Heart right ventricle (tissue), 16 donors: ENCODE measurements around the gene CYB561D1. TPM values are rescaled to one million over a fixed set of nuclear protein-coding genes. Genes with fewer than 3 reads are reported as not detected.

Experiments
- ATAC-seq, 8 donors: fragments of 200-7000 bp; cut with Tn5 transposase; one replicate each; pipeline ENCODE4 v1.9.1; 2020; ENCODE audit warnings: mild to moderate bottlenecking in 8 of 8, moderate library complexity in 8 of 8, moderate number of reproducible peaks in 1 of 8
- DNase-seq, 2 donors: peaks; one replicate each; pipeline ENCODE4 v3.0.0-alpha.2; 2020
- H3K27ac ChIP-seq, 10 donors: fragments of 200-600 bp; sonication (generic) in 2 of 10; one replicate each; pipeline versions ENCODE4 v1.5.0 to v1.8.0; 2020 to 2022; ENCODE audit warnings: mild to moderate bottlenecking in 3 of 10
- H3K27me3 ChIP-seq, 7 donors: fragments of 200-600 bp; one replicate each; pipeline ENCODE4 v1.8.0; 2021 to 2022; ENCODE audit warnings: mild to moderate bottlenecking in 2 of 7
- H3K36me3 ChIP-seq, 9 donors: fragments of 200-600 bp; sonication (generic) in 1 of 9; one replicate each; pipeline versions ENCODE4 v1.5.0 to v1.8.0; 2020 to 2022; ENCODE audit warnings: mild to moderate bottlenecking in 2 of 9
- H3K4me1 ChIP-seq, 9 donors: fragments of 200-600 bp; sonication (generic) in 1 of 9; one replicate each; pipeline versions ENCODE4 v1.5.0 to v1.8.0; 2020 to 2022; ENCODE audit warnings: mild to moderate bottlenecking in 4 of 9
- H3K4me3 ChIP-seq, 10 donors: fragments of 200-600 bp; sonication (generic) in 2 of 10; one replicate each; pipeline versions ENCODE4 v1.5.0 to v1.8.0; 2020 to 2022; ENCODE audit warnings: mild to moderate bottlenecking in 7 of 10, moderate library complexity in 2 of 10
- H3K9me3 ChIP-seq, 11 donors: fragments of 200-600 bp in 10 of 11; sonication (generic) in 2 of 11; one replicate each; pipeline versions ENCODE4 v1.5.0 to v1.8.0; 2013 to 2022; ENCODE audit warnings: mild to moderate bottlenecking in 2 of 11, control low read depth in 1 of 11, moderate library complexity in 1 of 11
- WGBS, 2 donors: extraction: QIAGEN DNeasy Blood & Tissue Kit; methylation state at CpG; one replicate each; pipeline ENCODE4 v1.1.7; 2013; ENCODE audit warnings: inconsistent platforms in 1 of 2; 5-methylcytosine and 5-hydroxymethylcytosine counted together
- intact Hi-C, 10 donors: fragments of 100-400 bp; cut with DNase I; formaldehyde crosslinking; loops; one replicate each; pipeline versions ENCODE4 v1.11.1 to v1.14.2; 2022
- polyA plus RNA-seq, 2 donors: library from polyadenylated mRNA; stranded (reverse); fragments of 200-250 nt; gene quantifications; one replicate each; pipeline ENCODE4 v1.2.3, GENCODE V29; 2013
- total RNA-seq, 10 donors: library from RNA; stranded (reverse); fragmentation: NEBNext Ultra II Directional in 3 of 10; extraction: Animal tissue kit (Norgen Biotek cat#: 25700) in 3 of 10; gene quantifications; one replicate each; pipeline versions ENCODE4 v1.2.1 to v1.2.4, GENCODE V29; 2021 to 2023
- TF ChIP-seq, protein P1 (sequence below), 9 donors: fragments of 200-600 bp; sonication (generic) in 2 of 9; IDR thresholded peaks; one replicate each; pipeline versions ENCODE4 v1.5.0 to v1.8.0; 2021 to 2022; ENCODE audit warnings: antibody characterized with exemption in 9 of 9, mild to moderate bottlenecking in 5 of 9, moderate library complexity in 1 of 9
- donor health status: Arrhythmogenic right ventricular cardiomyopathy.
- donor health status: ischemic (EF 13 %, LVEDD 7.1; RV severe dilation, severe dysfunction).
- donor health status: healthy with polysubstance abuse.
- donor health status: DM: no; HTN: yes; CAD: no.
- donor health status: DM: no; HTN: no; CAD: no.
- donor health status: ischemic (EF 25% LVEDD 6.9; RV normal size, moderate dysfunction).
- donor health status: ischemic (EF 25% LVEDD 5.7; RV mildly dilated, moderate dysfunction).
- donor health status: healthy.
- donor health status: DM: yes; HTN: yes; CAD: no.
- donor health status: Ischemic cardiomyopathy.
- donor health status: ischemic (EF 35%, LVEDD 5.7; RV mildly dilated, moderate dysfunction).
- donor health status: nonischemic (EF 11% LVEDD 7.7; RV severe dilation, severe dysfunction).
- donor health status: DM: yes; HTN: yes; CAD: no.
- donor health status: PGD.
- donor health status: ischemic (EF 29% LVEDD 5.4; RV normal size, mild dysfunction).
- donor health status: nonischemic (EF 23%, LVEDD 6.1; RV moderate dilation, normal function).

Gene CYB561D1
- total and polyA plus RNA-seq, 12 donors = 3.0 to 7.6 (median 4.5) TPM

DNA sequence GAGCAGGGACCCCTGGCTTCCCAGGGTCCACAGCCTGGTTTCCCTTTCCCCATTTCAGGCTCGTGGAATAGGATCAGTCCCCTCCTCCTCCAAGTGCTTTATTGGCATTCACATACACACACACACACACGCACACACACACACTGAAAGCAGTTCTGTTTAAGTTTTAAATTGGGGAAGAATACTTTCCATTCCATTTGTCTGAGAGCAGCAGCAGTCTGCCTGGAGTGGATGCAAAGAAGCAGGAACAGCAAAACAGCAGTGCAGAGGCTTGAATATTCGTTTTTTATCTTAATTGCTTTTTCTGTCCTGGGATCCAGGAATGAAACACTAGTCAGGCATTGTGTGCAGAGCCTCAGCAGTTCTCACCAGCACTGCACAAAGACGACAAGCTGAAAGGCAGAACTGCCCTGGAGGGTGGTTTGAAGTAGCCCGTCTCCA, 7.1 kb downstream of the CYB561D1 start:
- H3K36me3 ChIP-seq = peaks cover 0 to 75% (median 8%) of the 10 kb centered on the region in 9 donors
- H3K27me3 ChIP-seq = no peaks in the 10 kb centered on the region
- H3K27ac ChIP-seq = peak overlapping the region in 1 of 10 donors; percentile 71
- 45 to 64% methylated on average over 5 of the region's 5 CpGs for WGBS, 2 donors
- peaks cover 0 to 31% (median 4%) of the 10 kb centered on the region in 9 donors for H3K4me1 ChIP-seq
- H3K9me3 ChIP-seq = no peaks in the 10 kb centered on the region
- DNase-seq (no peak), ATAC-seq (no peak)
- TF ChIP-seq, protein P1, sequence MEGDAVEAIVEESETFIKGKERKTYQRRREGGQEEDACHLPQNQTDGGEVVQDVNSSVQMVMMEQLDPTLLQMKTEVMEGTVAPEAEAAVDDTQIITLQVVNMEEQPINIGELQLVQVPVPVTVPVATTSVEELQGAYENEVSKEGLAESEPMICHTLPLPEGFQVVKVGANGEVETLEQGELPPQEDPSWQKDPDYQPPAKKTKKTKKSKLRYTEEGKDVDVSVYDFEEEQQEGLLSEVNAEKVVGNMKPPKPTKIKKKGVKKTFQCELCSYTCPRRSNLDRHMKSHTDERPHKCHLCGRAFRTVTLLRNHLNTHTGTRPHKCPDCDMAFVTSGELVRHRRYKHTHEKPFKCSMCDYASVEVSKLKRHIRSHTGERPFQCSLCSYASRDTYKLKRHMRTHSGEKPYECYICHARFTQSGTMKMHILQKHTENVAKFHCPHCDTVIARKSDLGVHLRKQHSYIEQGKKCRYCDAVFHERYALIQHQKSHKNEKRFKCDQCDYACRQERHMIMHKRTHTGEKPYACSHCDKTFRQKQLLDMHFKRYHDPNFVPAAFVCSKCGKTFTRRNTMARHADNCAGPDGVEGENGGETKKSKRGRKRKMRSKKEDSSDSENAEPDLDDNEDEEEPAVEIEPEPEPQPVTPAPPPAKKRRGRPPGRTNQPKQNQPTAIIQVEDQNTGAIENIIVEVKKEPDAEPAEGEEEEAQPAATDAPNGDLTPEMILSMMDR (IDR thresholded peaks at IDR 0.05) = no peak
- H3K4me3 ChIP-seq = no peak overlapping the region
- intact Hi-C loops = no loop called here

DNA sequence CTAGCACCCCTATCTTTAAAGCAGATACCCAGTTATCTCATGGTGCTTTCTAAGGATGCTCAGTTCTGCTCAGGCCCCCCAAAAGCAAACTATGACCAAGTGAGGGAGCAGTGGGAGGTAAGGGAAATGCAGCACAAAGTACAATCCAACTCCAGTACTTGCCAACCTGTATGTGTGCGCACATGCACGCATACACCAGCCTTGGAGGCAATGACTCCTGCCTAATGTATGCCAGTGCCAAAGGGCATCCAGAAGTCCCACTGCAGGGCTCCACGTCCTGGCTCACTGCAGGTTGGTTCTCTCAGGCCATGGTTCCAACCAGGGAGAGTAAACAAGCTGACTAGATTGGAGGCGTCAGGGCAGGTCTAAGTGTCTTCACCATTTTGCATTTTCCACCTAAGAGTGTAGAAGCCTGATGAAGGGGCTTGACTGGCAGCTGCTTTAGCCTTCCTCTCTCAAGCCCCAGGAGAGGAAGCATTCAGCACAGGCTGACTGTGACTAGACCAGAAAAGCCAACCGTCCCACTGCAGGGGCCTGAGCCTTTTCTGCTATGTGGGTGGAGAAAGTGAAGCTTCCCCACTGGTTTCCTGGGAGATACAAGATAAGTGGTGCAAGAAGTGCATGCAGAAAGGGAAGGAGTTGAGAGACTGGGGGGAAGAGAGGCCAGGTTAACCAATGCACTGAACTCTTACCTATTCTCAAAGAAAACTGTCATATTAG, 7.9 kb downstream of the CYB561D1 start:
- DNase-seq = no peak
- WGBS, 2 donors = 80% methylated on average over 5 of the region's 5 CpGs
- Histone ChIP-seq H3K4me1 (peaks cover 0 to 31% (median 4%) of the 10 kb centered on the region in 9 donors), H3K4me3 (no peak overlapping the region), H3K27me3 (no peaks in the 10 kb centered on the region), H3K27ac (peak overlapping the region in 1 of 10 donors; percentile 71), H3K9me3 (no peaks in the 10 kb centered on the region), H3K36me3 (peaks cover 0 to 66% (median 4%) of the 10 kb centered on the region in 9 donors)
- intact Hi-C loops = no loop called here
- ATAC-seq = no peak
- TF ChIP-seq, protein P1 (IDR thresholded peaks at IDR 0.05) = no peak

DNA sequence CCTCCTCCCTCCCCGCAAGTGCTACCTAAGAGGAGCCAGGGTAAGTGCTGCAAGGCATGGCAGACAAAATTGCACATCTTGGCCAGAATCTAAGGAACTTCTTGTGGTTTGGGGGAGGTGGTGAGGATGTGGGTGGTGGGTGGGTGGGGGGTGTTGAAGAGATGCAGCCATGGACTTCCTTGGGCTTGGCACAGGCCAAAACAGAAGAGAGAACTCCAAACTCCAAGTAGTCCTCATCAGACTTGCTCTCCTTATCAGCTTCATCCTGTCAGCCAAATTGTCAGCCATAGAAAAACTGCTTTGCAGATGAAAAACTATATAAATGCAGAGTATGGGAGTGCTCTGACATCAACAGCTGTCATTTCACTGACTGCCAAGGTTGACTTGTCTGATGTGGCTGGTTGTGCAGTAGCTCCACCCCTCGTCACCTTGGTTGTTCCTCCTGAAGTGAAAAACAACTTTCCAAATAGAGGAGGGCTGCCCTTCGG, 8.5 kb downstream of the CYB561D1 start:
- Histone ChIP-seq H3K27ac (peak overlapping the region in 1 of 10 donors; percentile 71), H3K27me3 (no peaks in the 10 kb centered on the region), H3K9me3 (no peaks in the 10 kb centered on the region), H3K4me1 (peaks cover 0 to 31% (median 4%) of the 10 kb centered on the region in 9 donors), H3K4me3 (no peak overlapping the region), H3K36me3 (peaks cover 0 to 60% (median 2%) of the 10 kb centered on the region in 9 donors)
- WGBS, 2 donors = 85 to 89% methylated on average over 3 of the region's 3 CpGs
- TF ChIP-seq, protein P1 (IDR thresholded peaks at IDR 0.05) = no peak
- ATAC-seq (no peak), DNase-seq (no peak)
- intact Hi-C loops = no loop called here

DNA sequence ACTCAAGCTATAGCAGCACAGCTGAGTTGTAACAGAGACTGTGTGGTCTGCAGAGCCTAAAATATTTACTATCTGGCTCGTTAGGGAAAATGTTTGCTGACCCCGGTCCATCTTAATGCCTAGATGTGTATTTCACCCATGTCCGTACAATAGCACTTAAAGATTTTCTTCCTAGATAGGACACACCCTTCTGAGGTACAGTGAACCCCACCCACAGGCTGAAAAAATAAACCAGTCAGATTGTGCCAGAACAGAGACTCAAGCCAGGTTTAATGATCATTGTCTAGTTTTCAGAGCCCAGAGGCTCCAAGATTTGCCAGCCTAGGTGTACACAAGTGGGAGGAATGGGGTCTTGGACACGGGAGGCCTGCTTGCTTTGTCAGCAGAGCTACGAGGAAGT, 10.0 kb downstream of the CYB561D1 start:
- Histone ChIP-seq H3K9me3 (no peaks in the 10 kb centered on the region), H3K36me3 (peaks cover 0 to 52% (median 5%) of the 10 kb centered on the region in 9 donors), H3K4me1 (peaks cover 0 to 32% (median 7%) of the 10 kb centered on the region in 9 donors), H3K4me3 (no peak overlapping the region), H3K27me3 (no peaks in the 10 kb centered on the region), H3K27ac (peak overlapping the region in 1 of 10 donors; percentile 55)
- DNase-seq = no peak
- intact Hi-C loops = no loop called here
- ATAC-seq = no peak
- TF ChIP-seq, protein P1 (IDR thresholded peaks at IDR 0.05) = no peak
- 69 to 80% methylated on average over 5 of the region's 5 CpGs for WGBS, 2 donors
